WI38 (cell line): ENCODE results near the gene TMEM88.

Experiments
- H3K4me3 ChIP-seq: 2 replicates; pipeline ENCODE4 v1.5.1; 2011; ENCODE audit warnings: low read depth, mild to moderate bottlenecking, control low read depth, low read length
- CTCF ChIP-seq: IDR thresholded peaks from 2 replicates; pipeline ENCODE4 v1.5.1; 2012; ENCODE audit warnings: low read depth, mild to moderate bottlenecking, control low read depth, low read length

The TMEM88 gene

GRCh38 chr17:7850701-7851437, 4.0 kb upstream of the TMEM88 start:
- no peak for TF ChIP-seq CTCF
- H3K4me3 ChIP-seq: no peak overlapping the region

- TF ChIP-seq CTCF: peak; percentile 90
- no peak overlapping the region for H3K4me3 ChIP-seq
These were observed 3.2 kb upstream of the TMEM88 start for GRCh38 chr17:7851438-7852261.

GRCh38 chr17:7852262-7852670, 2.6 kb upstream of the TMEM88 start:
- TF ChIP-seq CTCF: no peak
- no peak overlapping the region for H3K4me3 ChIP-seq

GRCh38 chr17:7852919-7853690, 1.8 kb upstream of the TMEM88 start:
- no peak for TF ChIP-seq CTCF
- H3K4me3 ChIP-seq: no peak overlapping the region

- H3K4me3 ChIP-seq: no peak overlapping the region
- TF ChIP-seq CTCF: no peak
These were observed 1.2 kb upstream of the TMEM88 start for GRCh38 chr17:7853691-7854038.

- no peak for TF ChIP-seq CTCF
- no peak overlapping the region for H3K4me3 ChIP-seq
These were observed 638 bp upstream of the TMEM88 start for GRCh38 chr17:7854078-7854777.
